Activated CD8-positive, alpha-beta T cell treated with anti-CD3 and anti-CD28 coated beads for 36 hours (primary cell): ENCODE results near the gene CALN1. TPM values are rescaled to one million over a fixed set of nuclear protein-coding genes. Genes with fewer than 3 reads are reported as not detected.

Experiments used
- ATAC-seq: fragments of 200-7000 bp; cut with Tn5 transposase; one replicate; pipeline ENCODE4 v1.10.0; 2021; ENCODE audit warnings: mild to moderate bottlenecking, moderate library complexity
- CTCF ChIA-PET: fragments of 350-600 bp; sonication (Branson Sonifier 250); formaldehyde crosslinking; loops from one replicate; lab custom pipeline; 2021; ENCODE audit warnings: antibody characterized with exemption; lab: Charles Lee
- POLR2A ChIA-PET: fragments of 350-600 bp; sonication (Branson Sonifier 250); formaldehyde crosslinking; loops from one replicate; lab custom pipeline; 2021; ENCODE audit warnings: antibody characterized with exemption; lab: Charles Lee
- DNase-seq: peaks from one replicate; pipeline ENCODE4 v3.0.0-alpha.2; 2020
- H3K27ac Mint-ChIP-seq: one replicate; pipeline ENCODE4 v1.8.0; 2021; ENCODE audit warnings: mild to moderate bottlenecking, mixed read lengths
- H3K27me3 Mint-ChIP-seq: one replicate; pipeline ENCODE4 v1.8.0; 2021; ENCODE audit warnings: mixed read lengths
- H3K36me3 Mint-ChIP-seq: one replicate; pipeline ENCODE4 v1.8.0; 2021; ENCODE audit warnings: low read depth, mixed read lengths
- H3K4me1 Mint-ChIP-seq: one replicate; pipeline ENCODE4 v1.8.0; 2021; ENCODE audit warnings: low read depth, mixed read lengths
- H3K4me3 Mint-ChIP-seq: one replicate; pipeline ENCODE4 v1.8.0; 2021; ENCODE audit warnings: mild to moderate bottlenecking, moderate library complexity, mixed read lengths
- H3K9me3 Mint-ChIP-seq: one replicate; pipeline ENCODE4 v1.8.0; 2021; ENCODE audit warnings: mixed read lengths
- intact Hi-C: fragments of 100-400 bp; cut with micrococcal nuclease; formaldehyde crosslinking; loops from one replicate; pipeline ENCODE4 v1.10.0; 2022
- total RNA-seq, 2 experiments: library from RNA; stranded (reverse); gene quantifications; one replicate each; pipeline ENCODE4 v1.2.3, GENCODE V29; 2021
- TF ChIP-seq, protein P1 (sequence below): fragments of 200-600 bp; IDR thresholded peaks from one replicate; pipeline ENCODE4 v1.8.0; 2022; ENCODE audit warnings: antibody characterized with exemption, mild to moderate bottlenecking

Gene CALN1
- total RNA-seq, 2 experiments from 2014 or later: 0.02 to 0.16 TPM

GRCh38 chr7:72057796-72058195 is 354.3 kb downstream of the CALN1 start:
- POLR2A ChIA-PET: no interaction called here
- intact Hi-C loops: no loop called here

DNA sequence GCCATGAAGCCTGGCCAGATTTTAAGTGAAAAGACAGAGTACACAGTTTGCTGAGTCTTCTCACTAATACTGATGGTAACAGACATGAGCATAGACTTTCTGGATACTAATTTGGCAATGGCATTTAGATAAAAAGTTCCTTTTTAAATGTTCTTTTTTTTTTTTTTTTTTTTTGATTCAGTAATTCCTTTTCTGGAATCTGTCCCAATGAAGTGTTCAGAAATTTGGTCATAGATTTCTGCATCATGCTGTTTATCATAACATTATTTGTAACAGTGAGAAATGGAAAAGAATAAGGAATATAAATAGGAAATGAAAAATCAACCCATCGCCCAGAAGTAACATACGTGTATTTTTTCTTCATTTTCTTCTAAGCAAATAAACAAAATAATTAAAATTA is 354.9 kb downstream of the CALN1 start:
- H3K27ac Mint-ChIP-seq: no peak overlapping the region
- CTCF ChIA-PET: no interaction called here
- peaks cover 4% of the 10 kb centered on the region for H3K4me1 Mint-ChIP-seq
- no peaks in the 10 kb centered on the region for H3K27me3 Mint-ChIP-seq
- intact Hi-C loops: no loop called here
- TF ChIP-seq, protein P1, sequence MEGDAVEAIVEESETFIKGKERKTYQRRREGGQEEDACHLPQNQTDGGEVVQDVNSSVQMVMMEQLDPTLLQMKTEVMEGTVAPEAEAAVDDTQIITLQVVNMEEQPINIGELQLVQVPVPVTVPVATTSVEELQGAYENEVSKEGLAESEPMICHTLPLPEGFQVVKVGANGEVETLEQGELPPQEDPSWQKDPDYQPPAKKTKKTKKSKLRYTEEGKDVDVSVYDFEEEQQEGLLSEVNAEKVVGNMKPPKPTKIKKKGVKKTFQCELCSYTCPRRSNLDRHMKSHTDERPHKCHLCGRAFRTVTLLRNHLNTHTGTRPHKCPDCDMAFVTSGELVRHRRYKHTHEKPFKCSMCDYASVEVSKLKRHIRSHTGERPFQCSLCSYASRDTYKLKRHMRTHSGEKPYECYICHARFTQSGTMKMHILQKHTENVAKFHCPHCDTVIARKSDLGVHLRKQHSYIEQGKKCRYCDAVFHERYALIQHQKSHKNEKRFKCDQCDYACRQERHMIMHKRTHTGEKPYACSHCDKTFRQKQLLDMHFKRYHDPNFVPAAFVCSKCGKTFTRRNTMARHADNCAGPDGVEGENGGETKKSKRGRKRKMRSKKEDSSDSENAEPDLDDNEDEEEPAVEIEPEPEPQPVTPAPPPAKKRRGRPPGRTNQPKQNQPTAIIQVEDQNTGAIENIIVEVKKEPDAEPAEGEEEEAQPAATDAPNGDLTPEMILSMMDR: no peak
- H3K9me3 Mint-ChIP-seq: peaks cover 11% of the 10 kb centered on the region
- no peak overlapping the region for H3K4me3 Mint-ChIP-seq
- ATAC-seq (no peak), DNase-seq (no peak)
- POLR2A ChIA-PET: no interaction called here
- H3K36me3 Mint-ChIP-seq: no peaks in the 10 kb centered on the region

More at GRCh38 chr7:72057796-72058195, 354.3 kb downstream of the CALN1 start:
- CTCF ChIA-PET: no interaction called here
- peaks cover 4% of the 10 kb centered on the region for H3K4me1 Mint-ChIP-seq
- no peaks in the 10 kb centered on the region for H3K36me3 Mint-ChIP-seq
- no peak overlapping the region for H3K4me3 Mint-ChIP-seq
- ATAC-seq (no peak), DNase-seq (no peak)
- TF ChIP-seq, protein P1: no peak
- H3K27ac Mint-ChIP-seq: no peak overlapping the region
- no peaks in the 10 kb centered on the region for H3K27me3 Mint-ChIP-seq
- H3K9me3 Mint-ChIP-seq: peaks cover 9% of the 10 kb centered on the region

DNA sequence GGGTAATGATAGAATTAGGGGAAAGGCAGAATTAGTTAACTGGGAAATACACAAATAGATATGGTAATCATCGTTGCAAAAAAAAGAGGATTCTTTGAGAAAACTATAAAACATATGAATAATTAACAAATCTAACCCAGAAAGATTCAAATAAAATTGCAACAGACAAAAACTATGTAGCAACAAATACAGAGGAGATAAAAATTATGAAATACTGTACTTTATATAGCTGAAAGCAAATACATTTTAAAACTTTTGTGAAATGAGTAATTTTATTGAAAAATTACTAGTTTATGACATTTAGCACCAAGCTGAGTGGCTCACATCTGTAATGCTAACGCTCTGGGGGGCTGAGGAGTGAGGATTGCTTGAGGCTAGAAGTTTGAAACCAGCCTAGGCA is 356.7 kb downstream of the CALN1 start:
- DNase-seq (no peak), ATAC-seq (no peak)
- Mint-ChIP-seq H3K4me3 (no peak overlapping the region), H3K9me3 (peaks cover 11% of the 10 kb centered on the region), H3K27me3 (no peaks in the 10 kb centered on the region), H3K4me1 (peaks cover 4% of the 10 kb centered on the region), H3K36me3 (no peaks in the 10 kb centered on the region), H3K27ac (no peak overlapping the region)
- TF ChIP-seq, protein P1: no peak
- POLR2A ChIA-PET: no interaction called here
- CTCF ChIA-PET: no interaction called here
- intact Hi-C loops: no loop called here

DNA sequence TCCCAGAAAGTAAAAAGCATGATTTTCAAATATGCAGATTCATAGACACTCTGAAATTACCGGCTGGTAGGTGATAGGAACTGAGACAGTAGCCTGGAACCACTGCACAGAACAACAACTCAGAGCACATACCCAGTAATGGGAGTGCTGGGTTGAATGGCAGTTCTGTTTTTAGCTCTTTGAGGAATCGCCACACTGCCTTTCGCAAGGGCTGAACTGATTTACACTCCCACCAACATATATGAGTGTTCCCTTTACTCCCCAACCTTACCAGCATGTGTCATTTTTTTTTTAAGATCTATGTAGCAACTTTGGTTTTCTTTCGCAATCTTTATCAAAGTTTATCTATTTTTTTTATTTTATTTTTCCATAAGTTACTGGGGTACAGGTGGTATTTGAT is 358.8 kb downstream of the CALN1 start:
- DNase-seq: no peak
- ChIA-PET CTCF (no interaction called here), POLR2A (no interaction called here)
- Mint-ChIP-seq H3K4me3 (no peak overlapping the region), H3K36me3 (no peaks in the 10 kb centered on the region), H3K27me3 (no peaks in the 10 kb centered on the region), H3K9me3 (peaks cover 11% of the 10 kb centered on the region), H3K27ac (no peak overlapping the region), H3K4me1 (peaks cover 4% of the 10 kb centered on the region)
- TF ChIP-seq, protein P1: no peak
- intact Hi-C loops: no loop called here
- no peak for ATAC-seq

GRCh38 chr7:72048420-72048819 is 363.7 kb downstream of the CALN1 start:
- peaks cover 4% of the 10 kb centered on the region for H3K9me3 Mint-ChIP-seq
- TF ChIP-seq, protein P1: no peak
- intact Hi-C loops: no loop called here
- H3K27me3 Mint-ChIP-seq: no peaks in the 10 kb centered on the region
- CTCF ChIA-PET: no interaction called here
- no peak overlapping the region for H3K4me3 Mint-ChIP-seq
- ATAC-seq (no peak), DNase-seq (no peak)
- no peak overlapping the region for H3K27ac Mint-ChIP-seq
- no peaks in the 10 kb centered on the region for H3K36me3 Mint-ChIP-seq
- POLR2A ChIA-PET: no interaction called here
- no peaks in the 10 kb centered on the region for H3K4me1 Mint-ChIP-seq
